Cerebellar nuclear complex (tissue), 1 donor: Measurements from ENCODE around the gene KCNIP2.

ENCODE experiments used
- DNase-seq, 2 experiments: peaks; one replicate each; lab custom pipeline; 2025; lab: John Stamatoyannopoulos, UW

Gene KCNIP2

GRCh38 chr10:101851411-101852116 is 8.0 kb upstream of the KCNIP2 start:
- DNase-seq = no peak

- DNase-seq = no peak
These were observed 7.1 kb upstream of the KCNIP2 start for GRCh38 chr10:101850749-101851148.

- no peak for DNase-seq
These were observed 5.3 kb upstream of the KCNIP2 start for GRCh38 chr10:101848894-101849351.

- DNase-seq = no peak
These were observed 4.8 kb upstream of the KCNIP2 start for GRCh38 chr10:101848408-101848807.

- DNase-seq = no peak
These were observed 2.3 kb upstream of the KCNIP2 start for GRCh38 chr10:101845893-101846292.

GRCh38 chr10:101841826-101842225 is 1.8 kb downstream of the KCNIP2 start:
- DNase-seq = no peak

GRCh38 chr10:101840741-101841453 is 2.7 kb downstream of the KCNIP2 start:
- peak; percentile 38 to 67 for DNase-seq

- no peak for DNase-seq
These were observed 3.4 kb downstream of the KCNIP2 start for GRCh38 chr10:101840102-101840684.

GRCh38 chr10:101839416-101840063 is 4.1 kb downstream of the KCNIP2 start:
- peak in 1 of 2 experiments; percentile 6 for DNase-seq

- no peak for DNase-seq
These were observed 4.6 kb downstream of the KCNIP2 start for GRCh38 chr10:101839002-101839401.

- peak in 1 of 2 experiments; percentile 36 for DNase-seq
These were observed 5.1 kb downstream of the KCNIP2 start for GRCh38 chr10:101838416-101838970.

GRCh38 chr10:101837748-101838147 is 5.9 kb downstream of the KCNIP2 start:
- DNase-seq = no peak

GRCh38 chr10:101835362-101835761 is 8.2 kb downstream of the KCNIP2 start:
- no peak for DNase-seq

- DNase-seq = no peak
These were observed 9.3 kb downstream of the KCNIP2 start for GRCh38 chr10:101834341-101834740.

GRCh38 chr10:101833466-101833865 is 10.1 kb downstream of the KCNIP2 start:
- DNase-seq = no peak

- no peak for DNase-seq
These were observed 11.3 kb downstream of the KCNIP2 start for GRCh38 chr10:101832325-101832771.

GRCh38 chr10:101831169-101831811 is 12.3 kb downstream of the KCNIP2 start:
- no peak for DNase-seq

GRCh38 chr10:101830322-101831168 is 13.1 kb downstream of the KCNIP2 start:
- DNase-seq = peak in 1 of 2 experiments; percentile 4

- no peak for DNase-seq
These were observed 13.9 kb downstream of the KCNIP2 start for GRCh38 chr10:101829561-101830315.
